Immature natural killer cell (primary cell): ENCODE data around the gene FOXK2. TPM values are rescaled to one million over a fixed set of nuclear protein-coding genes. Genes with fewer than 3 reads are reported as not detected.

Experiments
- DNase-seq, 3 donors: peaks; one replicate each; pipeline ENCODE4 v3.0.0; 2022; ENCODE audit warnings: mixed read lengths in 1 of 3
- H3K27ac Mint-ChIP-seq, 6 donors: one replicate each; pipeline ENCODE4 v1.8.0; 2020; ENCODE audit warnings: mixed read lengths in 6 of 6, mild to moderate bottlenecking in 5 of 6, inconsistent platforms in 4 of 6, moderate library complexity in 3 of 6
- H3K27me3 Mint-ChIP-seq, 3 donors: one replicate each; pipeline ENCODE4 v1.8.0; 2020 to 2021; ENCODE audit warnings: low read depth in 3 of 3, mild to moderate bottlenecking in 3 of 3, mixed read lengths in 3 of 3, moderate library complexity in 3 of 3, inconsistent platforms in 1 of 3
- H3K36me3 Mint-ChIP-seq, 3 donors: one replicate each; pipeline ENCODE4 v1.8.0; 2020; ENCODE audit warnings: mixed read lengths in 3 of 3, inconsistent platforms in 2 of 3, mild to moderate bottlenecking in 2 of 3
- H3K4me1 Mint-ChIP-seq, 2 donors: one replicate each; pipeline ENCODE4 v1.8.0; 2020; ENCODE audit warnings: inconsistent platforms in 2 of 2, mild to moderate bottlenecking in 2 of 2, mixed read lengths in 2 of 2, moderate library complexity in 1 of 2
- H3K4me3 Mint-ChIP-seq, 5 donors: one replicate each; pipeline ENCODE4 v1.8.0; 2020; ENCODE audit warnings: mild to moderate bottlenecking in 5 of 5, mixed read lengths in 5 of 5, inconsistent platforms in 3 of 5, moderate library complexity in 3 of 5
- H3K9me3 Mint-ChIP-seq, 6 donors: one replicate each; pipeline ENCODE4 v1.8.0; 2020; ENCODE audit warnings: mild to moderate bottlenecking in 6 of 6, mixed read lengths in 6 of 6, inconsistent platforms in 4 of 6, moderate library complexity in 3 of 6
- polyA plus RNA-seq, 3 donors: library from polyadenylated mRNA; unstranded; fragments of 300-500 nt; fragmentation: Illumina TruSeq; gene quantifications; one replicate each; pipeline ENCODE4 v1.2.3, GENCODE V29; 2021

The FOXK2 gene
- 1 to 10 TPM; 1.9 to 9.7 (median 2.9) TPM for polyA plus RNA-seq

DNA sequence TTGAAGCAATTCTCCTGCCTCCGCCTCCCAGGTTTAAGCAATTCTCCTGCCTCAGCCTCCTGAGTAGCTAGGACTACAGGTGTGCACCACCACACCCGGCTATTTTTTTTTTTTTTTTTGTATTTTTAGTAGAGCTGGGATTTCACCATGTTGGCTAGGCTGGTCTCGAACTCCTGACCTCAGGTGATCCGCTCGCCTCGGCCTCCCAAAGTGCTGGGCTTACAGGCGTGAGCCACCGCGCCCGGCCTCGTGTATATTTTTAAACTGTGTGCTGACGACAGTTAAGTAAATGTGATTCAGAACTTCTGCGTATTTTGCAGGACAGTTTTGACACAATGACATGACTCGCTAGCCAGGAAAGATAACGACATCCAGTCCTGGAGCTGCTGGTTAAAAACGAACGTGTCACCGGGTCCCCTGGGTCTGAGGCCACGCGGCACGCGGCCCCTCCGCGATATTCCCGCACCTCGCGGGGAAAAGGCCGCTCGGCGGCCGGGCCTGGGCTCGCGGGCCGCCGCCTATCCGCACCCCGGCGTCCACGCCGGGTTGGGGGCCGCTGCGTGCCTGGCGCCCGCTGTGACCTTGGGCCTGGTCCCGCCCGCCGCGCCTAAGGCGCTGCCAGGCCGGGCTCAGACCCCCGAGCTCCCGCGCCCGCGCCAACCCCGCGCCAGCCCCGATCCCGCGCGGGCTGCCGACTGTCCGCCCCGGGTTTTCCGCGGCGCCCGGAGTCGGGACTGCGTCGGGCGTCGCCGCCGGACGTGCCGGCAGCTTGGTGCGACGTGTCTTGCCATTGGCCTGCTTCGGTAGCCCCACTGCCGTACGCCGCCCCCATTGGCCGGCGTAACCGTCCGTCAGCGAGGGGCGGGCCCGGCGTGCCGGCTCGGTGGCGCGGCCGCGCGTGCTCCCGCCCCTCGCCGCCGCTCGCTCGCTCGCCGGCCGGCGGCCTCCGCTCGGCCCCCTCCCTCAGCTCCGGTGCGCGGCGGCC lies at the start of gene FOXK2:
FOXK2 (plus strand) TSS at position 907 of the 985 bp plus-strand sequence. CDS start 157 bp downstream, outside the sequence.
- no peaks in the 10 kb centered on the region for H3K9me3 Mint-ChIP-seq
- peak; percentile 95 to 97 (median 96) for DNase-seq
- peak within 1 kb of the TSS; percentile 88 to 98 (median 95) for H3K4me3 Mint-ChIP-seq
- H3K4me1 Mint-ChIP-seq: peaks cover 24 to 36% of the 10 kb centered on the region in 2 donors
- no peaks in the 10 kb centered on the region for H3K36me3 Mint-ChIP-seq
- peak within 1 kb of the TSS; percentile 77 to 94 (median 92) for H3K27ac Mint-ChIP-seq
- H3K27me3 Mint-ChIP-seq: peaks cover 0 to 12% (median 4%) of the 10 kb centered on the region in 3 donors

DNA sequence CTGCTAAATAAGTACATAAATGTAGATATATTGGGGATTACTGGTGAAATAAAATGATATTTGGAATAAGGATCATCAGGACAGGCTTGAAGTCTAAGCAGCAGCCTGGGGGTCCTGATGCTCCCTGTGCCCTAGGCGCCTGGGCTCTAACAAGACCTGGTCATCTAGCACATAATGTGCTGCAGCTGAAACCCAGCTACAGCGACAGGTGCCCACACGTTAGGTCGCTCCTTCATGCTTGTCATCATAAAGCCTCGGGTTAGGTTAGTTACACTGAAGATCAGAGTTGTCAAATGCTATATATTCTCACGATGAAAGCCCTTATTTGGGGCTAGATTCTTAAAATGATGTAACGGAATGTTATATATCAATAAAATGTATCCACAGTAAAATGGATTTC lies 49.5 kb upstream of the FOXK2 start:
- no peak overlapping the region for H3K4me3 Mint-ChIP-seq
- no peak overlapping the region for H3K27ac Mint-ChIP-seq
- H3K27me3 Mint-ChIP-seq: peaks cover 2 to 5% (median 3%) of the 10 kb centered on the region in 3 donors
- no peaks in the 10 kb centered on the region for H3K9me3 Mint-ChIP-seq
- H3K36me3 Mint-ChIP-seq: peaks cover 13 to 37% (median 36%) of the 10 kb centered on the region in 3 donors
- peaks cover 2 to 17% of the 10 kb centered on the region in 2 donors for H3K4me1 Mint-ChIP-seq
- DNase-seq: no peak

DNA sequence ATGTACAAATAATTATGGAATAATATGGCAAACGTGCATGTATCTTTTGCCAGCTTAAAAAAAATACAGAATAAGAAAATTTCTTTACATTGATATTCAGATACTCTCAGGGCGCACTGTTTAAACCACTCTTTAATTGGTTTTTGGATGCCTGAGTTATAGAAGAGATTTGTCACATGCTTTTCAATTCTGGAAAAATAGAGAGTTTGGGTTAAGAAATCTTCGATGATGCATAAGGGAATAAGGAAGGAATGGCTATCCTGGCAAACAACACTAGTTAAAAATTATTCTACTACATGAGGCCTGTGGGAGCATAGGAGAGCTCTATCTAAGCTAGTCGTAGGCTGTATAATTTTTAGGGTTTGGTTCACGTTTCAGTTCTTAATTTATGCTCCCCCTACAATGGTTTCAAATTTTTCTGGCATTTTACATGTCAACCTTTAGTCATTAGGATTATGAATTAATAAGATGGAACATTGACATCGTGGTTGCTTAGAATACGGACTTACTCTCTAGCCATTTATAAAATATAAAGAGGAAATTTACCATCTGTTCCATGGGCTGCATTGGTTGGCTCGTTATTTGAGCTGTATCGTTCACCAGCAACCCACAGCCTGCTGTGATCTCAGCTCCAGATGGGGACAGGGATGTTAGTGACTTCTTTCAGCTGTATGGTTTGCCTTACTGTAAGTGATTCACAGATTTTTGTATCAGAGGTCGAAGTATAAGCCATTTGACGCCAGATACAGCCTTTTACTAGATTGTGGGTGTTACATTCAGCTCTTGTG lies 45.1 kb upstream of the FOXK2 start:
- H3K9me3 Mint-ChIP-seq: no peaks in the 10 kb centered on the region
- no peak for DNase-seq
- H3K27me3 Mint-ChIP-seq: peaks cover 0 to 7% (median 3%) of the 10 kb centered on the region in 3 donors
- H3K4me3 Mint-ChIP-seq: no peak overlapping the region
- peaks cover 17 to 22% of the 10 kb centered on the region in 2 donors for H3K4me1 Mint-ChIP-seq
- H3K36me3 Mint-ChIP-seq: peaks cover 15 to 27% (median 21%) of the 10 kb centered on the region in 3 donors
- H3K27ac Mint-ChIP-seq: no peak overlapping the region

- no peak overlapping the region for H3K4me3 Mint-ChIP-seq
- peaks cover 17 to 20% of the 10 kb centered on the region in 2 donors for H3K4me1 Mint-ChIP-seq
- peaks cover 14 to 32% (median 17%) of the 10 kb centered on the region in 3 donors for H3K36me3 Mint-ChIP-seq
- H3K27me3 Mint-ChIP-seq: peaks cover 0 to 9% (median 3%) of the 10 kb centered on the region in 3 donors
- H3K27ac Mint-ChIP-seq: no peak overlapping the region
- DNase-seq: no peak
- H3K9me3 Mint-ChIP-seq: no peaks in the 10 kb centered on the region
These were observed 44.1 kb upstream of the FOXK2 start for GRCh38 chr17:82475458-82475857.

- H3K4me3 Mint-ChIP-seq: peak overlapping the region in 1 of 5 donors; percentile 6
- peak overlapping the region in 4 of 6 donors; percentile 17 to 72 (median 44) for H3K27ac Mint-ChIP-seq
- peaks cover 17 to 20% of the 10 kb centered on the region in 2 donors for H3K4me1 Mint-ChIP-seq
- no peak for DNase-seq
- H3K36me3 Mint-ChIP-seq: peaks cover 14 to 32% (median 17%) of the 10 kb centered on the region in 3 donors
- no peaks in the 10 kb centered on the region for H3K9me3 Mint-ChIP-seq
- peaks cover 2 to 6% (median 3%) of the 10 kb centered on the region in 3 donors for H3K27me3 Mint-ChIP-seq
These were observed 41.6 kb upstream of the FOXK2 start for GRCh38 chr17:82477934-82478333.

DNA sequence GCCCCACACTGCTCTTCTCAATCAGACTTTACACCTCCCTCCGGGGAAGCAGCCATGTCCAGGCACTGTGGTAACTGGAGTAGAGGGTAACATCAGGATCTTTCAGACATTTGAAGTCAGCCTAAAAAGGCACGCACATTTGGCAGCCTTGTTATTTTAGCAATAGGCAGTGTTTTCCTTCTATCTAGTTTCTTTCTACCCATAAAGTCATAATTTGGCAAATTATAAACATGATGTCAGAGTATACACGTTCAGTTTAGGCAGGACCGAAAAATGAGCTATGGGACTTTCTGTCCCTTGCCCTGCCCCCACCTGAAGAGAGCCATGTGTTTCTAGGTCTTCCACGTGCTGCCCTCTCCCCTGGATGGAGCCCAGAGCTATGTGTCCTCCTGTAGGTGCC lies 39.9 kb upstream of the FOXK2 start:
- Mint-ChIP-seq H3K27ac (peak overlapping the region in 2 of 6 donors; percentile 17 to 19), H3K36me3 (peaks cover 20 to 39% (median 20%) of the 10 kb centered on the region in 3 donors)
- DNase-seq: no peak

DNA sequence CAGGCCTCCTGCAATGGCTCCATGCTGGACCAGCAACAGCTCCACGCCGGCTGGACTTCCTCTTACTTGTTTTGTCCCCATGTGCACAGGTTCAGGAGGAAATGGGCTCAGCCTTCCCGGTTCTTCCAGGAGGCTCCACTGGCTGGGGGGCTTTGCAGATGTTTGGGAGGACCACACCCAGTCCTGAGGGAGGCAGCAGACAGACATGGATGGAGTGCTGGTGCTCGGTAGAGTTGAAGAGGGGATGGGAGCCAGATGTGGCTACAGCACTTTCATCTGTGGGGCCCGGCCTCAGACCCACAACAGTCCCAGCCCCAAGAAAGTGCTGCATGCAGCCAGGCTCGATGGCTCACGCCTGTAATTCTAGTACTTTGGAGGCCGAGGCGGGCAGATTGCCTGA lies 39.2 kb upstream of the FOXK2 start:
- Mint-ChIP-seq H3K4me3 (peak overlapping the region in 1 of 5 donors; percentile 6), H3K36me3 (peaks cover 20 to 43% (median 21%) of the 10 kb centered on the region in 3 donors), H3K4me1 (peaks cover 19 to 27% of the 10 kb centered on the region in 2 donors), H3K27me3 (peaks cover 2 to 7% (median 6%) of the 10 kb centered on the region in 3 donors), H3K27ac (no peak overlapping the region), H3K9me3 (no peaks in the 10 kb centered on the region)
- no peak for DNase-seq

More for the DNA sequence above, 39.9 kb upstream of the FOXK2 start:
- peaks cover 2 to 7% (median 3%) of the 10 kb centered on the region in 3 donors for H3K27me3 Mint-ChIP-seq
- H3K4me1 Mint-ChIP-seq: peaks cover 17 to 20% of the 10 kb centered on the region in 2 donors
- no peak overlapping the region for H3K4me3 Mint-ChIP-seq
- H3K9me3 Mint-ChIP-seq: no peaks in the 10 kb centered on the region

GRCh38 chr17:82483204-82483660 lies 36.3 kb upstream of the FOXK2 start:
- Mint-ChIP-seq H3K4me1 (peaks cover 28 to 43% of the 10 kb centered on the region in 2 donors), H3K9me3 (no peaks in the 10 kb centered on the region), H3K4me3 (no peak overlapping the region), H3K36me3 (peaks cover 15 to 45% (median 24%) of the 10 kb centered on the region in 3 donors), H3K27me3 (peaks cover 2 to 6% (median 4%) of the 10 kb centered on the region in 3 donors), H3K27ac (no peak overlapping the region)
- no peak for DNase-seq

GRCh38 chr17:82483836-82484235 lies 35.7 kb upstream of the FOXK2 start:
- peaks cover 2 to 6% (median 6%) of the 10 kb centered on the region in 3 donors for H3K27me3 Mint-ChIP-seq
- H3K4me3 Mint-ChIP-seq: no peak overlapping the region
- peaks cover 14 to 50% (median 24%) of the 10 kb centered on the region in 3 donors for H3K36me3 Mint-ChIP-seq
- peaks cover 26 to 39% of the 10 kb centered on the region in 2 donors for H3K4me1 Mint-ChIP-seq
- no peak for DNase-seq
- H3K27ac Mint-ChIP-seq: no peak overlapping the region
- H3K9me3 Mint-ChIP-seq: no peaks in the 10 kb centered on the region

DNA sequence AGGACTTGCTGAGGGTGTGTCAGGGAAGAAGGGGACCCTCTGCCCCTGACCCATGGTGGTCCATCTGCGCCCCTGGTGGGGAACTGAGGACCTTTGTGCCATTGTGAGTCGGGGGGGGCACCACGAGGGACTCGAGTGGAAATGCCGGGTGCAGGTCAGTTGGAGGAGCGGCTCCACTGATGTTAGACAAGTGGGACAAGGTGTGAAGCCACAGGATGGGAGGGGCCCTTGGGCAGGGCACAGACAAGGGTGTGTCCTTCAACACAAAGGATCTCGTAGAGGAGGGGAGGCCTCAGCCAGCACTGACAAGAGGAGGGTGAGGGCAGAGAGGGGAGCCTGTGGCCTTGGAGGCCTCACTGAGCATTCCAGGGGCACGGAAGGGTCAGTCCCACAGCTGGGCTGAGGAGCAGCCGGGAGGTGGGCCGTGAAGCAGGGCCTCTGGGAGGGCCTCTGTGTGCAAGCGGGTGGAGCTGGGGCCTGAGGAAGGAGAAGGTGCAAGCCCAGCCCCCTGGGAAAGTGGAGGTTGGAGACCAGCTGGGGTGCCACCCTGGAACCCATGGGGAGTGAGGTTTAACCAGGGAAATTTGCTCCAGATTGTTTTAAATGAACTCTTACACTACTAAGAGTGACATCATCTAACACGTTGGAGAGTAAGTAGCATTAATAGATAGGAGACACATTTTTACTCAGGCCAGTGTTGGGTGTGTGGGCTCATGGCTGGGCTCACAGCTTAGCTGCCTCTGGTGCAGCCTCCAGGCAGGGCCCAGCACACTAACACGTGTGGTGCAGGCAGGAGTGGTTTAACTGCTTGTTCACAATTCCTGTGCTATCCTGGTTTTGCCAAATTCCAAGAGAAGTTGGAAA lies 33.1 kb upstream of the FOXK2 start:
- H3K27me3 Mint-ChIP-seq: peaks cover 2 to 6% (median 4%) of the 10 kb centered on the region in 3 donors
- H3K4me1 Mint-ChIP-seq: peaks cover 21 to 31% of the 10 kb centered on the region in 2 donors
- H3K36me3 Mint-ChIP-seq: peaks cover 14 to 38% (median 16%) of the 10 kb centered on the region in 3 donors
- H3K27ac Mint-ChIP-seq: peak overlapping the region; percentile 37 to 90 (median 58)
- peak in 1 of 3 donors; percentile 34 for DNase-seq
- no peaks in the 10 kb centered on the region for H3K9me3 Mint-ChIP-seq
- H3K4me3 Mint-ChIP-seq: peak overlapping the region; percentile 68 to 78 (median 72)

DNA sequence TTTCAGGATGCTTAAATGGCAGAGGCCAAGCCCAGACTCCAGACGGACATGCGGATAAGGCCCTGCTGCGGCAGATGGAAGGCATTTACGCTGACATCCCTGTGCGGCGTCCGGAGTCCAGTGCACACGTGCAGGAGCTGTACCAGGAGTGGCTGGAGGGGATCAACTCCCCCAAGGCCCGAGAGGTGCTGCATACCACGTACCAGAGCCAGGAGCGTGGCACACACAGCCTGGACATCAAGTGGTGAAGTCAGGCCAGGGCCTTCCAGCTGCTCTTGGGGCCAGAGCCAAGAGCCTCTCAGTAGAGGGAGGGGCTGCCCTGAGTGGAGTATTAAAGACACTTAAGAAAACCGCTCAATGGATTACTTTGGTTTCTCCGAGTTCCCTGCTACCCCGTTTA lies 31.6 kb upstream of the FOXK2 start:
- Mint-ChIP-seq H3K4me1 (peaks cover 21 to 31% of the 10 kb centered on the region in 2 donors), H3K9me3 (no peaks in the 10 kb centered on the region), H3K36me3 (peaks cover 11 to 30% (median 16%) of the 10 kb centered on the region in 3 donors), H3K27me3 (peaks cover 0 to 7% (median 4%) of the 10 kb centered on the region in 3 donors), H3K27ac (no peak overlapping the region), H3K4me3 (no peak overlapping the region)
- no peak for DNase-seq

- Mint-ChIP-seq H3K4me3 (no peak overlapping the region), H3K27ac (peak overlapping the region in 1 of 6 donors; percentile 34), H3K4me1 (peaks cover 23 to 34% of the 10 kb centered on the region in 2 donors), H3K36me3 (peaks cover 5 to 24% (median 11%) of the 10 kb centered on the region in 3 donors), H3K9me3 (no peaks in the 10 kb centered on the region), H3K27me3 (peaks cover 3 to 13% (median 3%) of the 10 kb centered on the region in 3 donors)
- no peak for DNase-seq
These were observed 30.4 kb upstream of the FOXK2 start for GRCh38 chr17:82489117-82489516.
